HG02852 (cell line): ENCODE results near the gene MYRIP.
"Not testable (repeated sequence)": the region's sequence is repeated elsewhere in the genome, so short reads cannot be mapped to it uniquely, and the experiment has no call there.

ENCODE experiments used
- ATAC-seq: cut with Tn5 transposase; IDR thresholded peaks from one replicate; pipeline ENCODE4 v1.9.1; 2021; ENCODE audit warnings: mild to moderate bottlenecking, moderate library complexity; ENCODE audit not compliant: unreplicated experiment

Gene MYRIP

DNA sequence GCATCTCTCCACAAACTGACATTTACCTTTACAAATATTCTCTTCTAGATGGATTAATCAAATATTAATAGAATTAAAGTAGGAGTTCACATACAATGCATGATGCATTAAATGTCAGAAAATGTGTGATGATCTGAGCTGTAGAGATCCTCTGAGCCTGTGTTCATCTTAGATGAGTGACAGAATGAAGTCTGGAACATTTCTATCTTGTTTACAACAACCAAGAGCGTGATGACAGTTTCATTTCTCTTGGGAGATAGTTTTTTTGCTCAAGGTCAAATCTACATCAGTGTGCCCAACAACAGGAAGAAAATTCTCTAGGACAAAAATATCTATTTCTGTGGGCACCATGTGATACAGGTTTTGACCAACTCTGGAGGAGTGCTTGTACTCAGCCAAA, 211.9 kb downstream of the MYRIP start:
- ATAC-seq: no peak

DNA sequence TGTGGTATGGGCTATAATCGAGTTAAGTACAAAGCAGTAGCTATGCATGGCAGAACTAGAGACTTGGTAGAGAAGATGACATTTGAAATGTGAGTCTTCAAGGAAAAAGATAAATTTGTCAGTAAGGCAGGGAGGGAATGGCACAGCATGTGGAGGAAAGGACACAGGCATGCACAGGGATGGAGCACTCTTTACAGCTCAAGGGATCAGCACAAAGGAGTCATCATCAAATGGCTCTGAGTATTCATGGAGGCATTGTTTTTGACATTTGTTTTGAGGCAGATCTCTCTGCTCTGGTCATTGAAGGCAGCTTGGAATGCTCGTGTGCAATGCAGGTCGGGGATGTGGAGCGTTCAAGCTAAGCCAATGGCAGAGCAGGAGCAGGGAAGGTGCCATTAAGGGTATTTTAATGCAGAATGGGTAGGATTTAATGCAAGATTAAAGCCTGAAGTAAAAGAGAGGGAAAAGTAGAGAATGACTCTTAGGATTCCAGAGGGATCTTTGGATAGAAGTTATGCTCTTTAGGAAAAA, 213.0 kb downstream of the MYRIP start:
- ATAC-seq: no peak

GRCh38 chr3:40024526-40024925, 215.1 kb downstream of the MYRIP start:
- ATAC-seq: no peak

DNA sequence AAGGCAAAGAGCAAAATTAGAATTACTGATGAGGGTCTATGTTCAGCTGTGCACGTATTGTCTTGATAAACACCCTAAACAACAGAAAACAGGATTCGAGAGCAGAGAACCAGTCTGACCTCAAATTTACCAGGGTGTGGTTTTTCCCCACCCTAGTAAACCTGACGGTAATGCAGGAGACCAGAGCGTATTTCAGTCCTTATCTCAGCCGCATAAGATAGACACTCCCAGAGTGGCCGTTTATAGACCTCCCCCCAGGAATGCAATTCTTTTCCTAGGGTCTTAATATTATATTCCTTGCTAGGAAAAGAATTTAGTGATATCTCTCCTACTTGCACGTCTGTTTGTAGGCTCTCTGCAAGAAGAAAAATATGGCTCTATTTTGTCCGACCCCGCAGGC, 216.5 kb downstream of the MYRIP start:
- not testable (repeated sequence) for ATAC-seq

GRCh38 chr3:40035177-40035576, 225.8 kb downstream of the MYRIP start:
- no peak for ATAC-seq

DNA sequence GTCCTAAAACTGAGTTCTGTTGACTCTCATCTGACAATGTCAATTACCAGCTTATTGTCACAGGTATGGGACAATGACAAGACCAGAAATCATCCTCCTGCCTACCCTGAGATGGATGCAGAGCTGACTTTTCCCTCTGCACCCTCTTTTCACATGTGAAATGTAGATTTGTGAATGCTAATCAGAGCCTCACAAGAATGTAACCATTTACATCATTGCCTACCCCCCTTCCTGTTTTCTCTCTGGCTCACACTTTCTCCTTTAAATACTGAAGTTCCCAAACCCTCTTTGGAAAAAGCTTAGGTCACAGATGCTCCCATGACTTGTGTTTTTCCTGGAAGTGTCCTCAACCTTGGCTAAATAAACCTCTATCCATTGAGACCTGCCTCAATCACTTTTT, 228.2 kb downstream of the MYRIP start:
- no peak for ATAC-seq

GRCh38 chr3:40042752-40043443, 233.5 kb downstream of the MYRIP start:
- no peak for ATAC-seq

- no peak for ATAC-seq
These were observed 234.0 kb downstream of the MYRIP start for GRCh38 chr3:40043444-40043755.

DNA sequence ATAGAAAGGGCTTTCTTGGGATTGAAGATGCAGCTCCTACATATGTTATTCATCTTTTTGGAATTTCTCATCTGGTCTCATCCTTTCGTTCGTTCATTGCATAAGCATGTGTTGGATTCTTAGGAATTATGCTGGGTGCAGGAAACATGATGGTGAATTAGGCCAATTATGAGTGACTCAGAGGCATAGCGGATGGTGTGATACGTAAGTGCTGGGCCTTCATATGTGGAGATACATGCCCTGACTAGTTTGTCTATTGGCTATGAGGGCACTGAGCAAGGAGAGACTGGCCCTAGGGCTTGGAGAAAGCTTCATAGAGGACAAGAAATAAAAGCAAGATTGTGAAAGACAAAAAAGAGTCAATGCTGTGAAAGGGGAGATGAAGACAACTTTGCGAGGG, 235.1 kb downstream of the MYRIP start:
- no peak for ATAC-seq

DNA sequence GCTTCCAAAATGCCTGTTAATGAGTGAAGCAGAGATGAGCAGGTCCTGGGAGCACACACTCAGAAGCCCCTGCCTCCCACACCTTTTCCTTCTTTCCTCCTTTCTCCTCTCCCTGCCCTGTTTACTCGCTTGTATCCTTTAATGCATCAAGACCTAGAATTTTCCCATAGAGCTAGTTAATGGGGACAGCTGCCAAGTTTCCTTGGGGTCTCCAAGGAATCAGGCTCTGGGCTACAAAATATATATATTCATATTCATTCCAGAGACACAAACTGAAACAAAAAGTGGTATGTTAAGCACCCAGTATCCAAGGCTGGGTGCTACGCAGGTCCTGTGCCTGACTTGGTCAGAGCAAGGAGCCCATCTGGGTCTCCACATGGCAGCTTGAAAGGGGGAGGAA, 235.6 kb downstream of the MYRIP start:
- ATAC-seq: no peak

GRCh38 chr3:40046149-40046548, 236.7 kb downstream of the MYRIP start:
- ATAC-seq: no peak

GRCh38 chr3:40047406-40047805, 238.0 kb downstream of the MYRIP start:
- ATAC-seq: no peak

DNA sequence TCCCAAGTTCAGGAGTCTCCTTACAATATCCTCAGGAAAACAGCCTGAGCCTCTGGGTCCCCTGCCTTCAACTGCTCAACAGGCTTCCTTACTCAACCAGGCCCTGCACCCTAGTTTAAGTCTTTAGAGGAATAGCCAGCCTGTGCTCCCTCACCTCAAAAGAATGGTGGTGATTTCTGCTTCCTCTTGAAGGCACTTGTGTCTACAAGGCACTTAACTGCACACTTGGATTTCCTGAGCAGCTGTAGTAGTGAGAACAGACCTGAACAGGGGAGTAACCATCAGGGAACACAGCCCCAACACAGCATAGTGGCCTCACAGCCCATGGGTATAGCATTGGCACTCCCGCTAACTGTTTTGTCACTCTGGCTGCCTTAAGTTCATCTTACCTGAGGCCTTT, 244.3 kb downstream of the MYRIP start:
- ATAC-seq: no peak

DNA sequence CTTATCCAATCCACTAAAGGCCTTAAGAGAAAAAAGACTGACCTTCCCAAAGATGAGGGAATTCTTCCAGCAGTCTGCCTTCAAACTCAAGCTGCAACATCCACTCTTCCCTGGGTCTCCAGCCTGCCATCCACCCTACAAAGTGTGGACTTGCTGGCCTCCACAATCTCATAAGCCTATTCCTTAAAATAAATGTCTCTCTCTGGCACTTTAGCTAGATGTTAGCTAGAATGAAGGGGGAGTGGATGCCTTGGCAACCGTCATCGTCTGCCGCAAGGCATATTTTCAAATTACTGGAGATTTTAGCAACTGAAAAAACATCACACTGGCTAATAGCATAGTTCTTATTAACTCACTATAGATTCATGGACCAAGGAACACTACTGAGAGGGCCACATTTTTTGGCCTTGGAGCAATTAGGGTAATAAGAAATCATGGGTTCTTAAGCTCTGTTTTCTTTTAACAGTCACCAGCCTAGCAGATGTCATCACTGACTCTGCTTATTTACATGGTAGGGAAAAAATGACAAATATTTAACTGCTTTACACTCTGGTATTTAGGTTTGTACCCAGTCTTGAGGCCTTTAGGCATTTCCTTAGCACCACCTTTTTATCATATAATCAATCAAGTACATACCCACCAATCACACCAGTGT, 245.3 kb downstream of the MYRIP start:
- ATAC-seq: no peak

DNA sequence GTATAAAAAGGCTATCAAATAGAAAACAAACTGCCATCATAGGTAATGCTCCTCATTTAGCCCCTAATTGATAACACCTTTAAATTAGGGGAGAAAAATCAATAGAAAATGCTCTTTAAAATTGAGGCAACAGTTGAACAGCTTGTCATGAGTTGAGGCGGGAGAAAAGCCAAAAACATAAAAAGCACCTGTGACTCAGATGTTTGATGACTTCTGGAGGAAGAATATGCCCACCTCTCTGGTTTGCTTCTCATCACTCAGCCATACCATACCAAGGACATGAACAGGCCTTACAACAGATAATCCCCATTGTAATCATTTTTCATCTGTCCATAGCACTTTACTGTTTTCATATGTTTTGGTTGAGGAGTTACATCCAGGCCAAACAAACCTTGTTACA, 246.0 kb downstream of the MYRIP start:
- no peak for ATAC-seq

DNA sequence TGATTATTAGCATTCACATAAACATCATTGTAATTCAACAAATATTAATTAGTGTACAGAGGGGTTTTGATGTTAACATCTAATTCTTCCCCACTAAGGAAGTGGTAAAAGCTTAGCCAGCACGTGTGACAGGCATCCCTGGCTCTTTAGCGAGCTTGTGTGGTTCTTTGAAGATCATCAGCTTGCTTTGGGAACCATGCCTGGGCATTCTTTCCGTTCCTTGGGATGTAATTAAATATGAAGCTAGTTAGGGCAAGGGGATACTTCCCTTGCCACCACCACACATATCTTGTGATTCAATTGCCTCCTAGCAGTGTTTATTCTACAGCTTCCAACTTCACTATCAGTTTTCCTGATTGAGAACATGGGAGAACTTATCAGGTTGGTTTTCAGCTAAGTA, 246.5 kb downstream of the MYRIP start:
- no peak for ATAC-seq

DNA sequence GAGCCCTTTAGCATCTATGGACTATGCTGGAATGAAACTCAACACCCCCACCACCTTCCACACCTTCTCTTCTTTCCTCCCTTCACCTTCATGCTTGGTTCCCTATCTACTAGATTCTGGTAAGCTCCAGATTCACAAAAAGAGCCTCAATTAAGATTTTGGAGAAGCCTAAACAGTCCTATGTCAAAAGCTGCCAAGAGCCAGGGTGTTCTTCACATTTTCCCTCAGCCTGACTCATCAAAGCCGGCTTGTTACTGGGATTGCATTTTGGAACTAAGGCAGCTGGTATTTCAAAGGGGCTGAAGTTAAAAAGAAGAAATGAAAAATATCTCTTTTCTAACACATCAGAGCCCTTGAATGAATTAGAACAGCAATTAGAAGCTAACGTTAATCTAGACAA, 247.7 kb downstream of the MYRIP start:
- no peak for ATAC-seq

DNA sequence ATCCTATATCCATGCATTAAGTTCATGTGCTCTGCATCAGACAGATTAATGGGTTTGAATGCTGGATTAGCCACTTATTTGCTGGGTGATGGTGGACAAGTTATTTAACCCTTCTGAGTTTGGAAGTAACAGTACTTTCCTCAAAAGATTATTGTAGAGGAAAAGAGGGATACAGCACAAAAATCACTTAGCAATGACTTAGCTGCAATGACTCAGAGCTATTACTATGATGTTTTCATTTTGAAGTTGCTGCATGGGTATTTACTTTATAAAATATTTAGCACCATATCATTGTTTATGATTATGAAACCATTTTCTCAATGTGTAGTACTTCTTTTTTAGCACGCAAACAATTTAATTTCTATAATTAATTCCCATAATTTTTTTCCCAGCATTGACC, 248.4 kb downstream of the MYRIP start:
- ATAC-seq: no peak

- no peak for ATAC-seq
These were observed 259.2 kb downstream of the MYRIP start for GRCh38 chr3:40068636-40069035.

DNA sequence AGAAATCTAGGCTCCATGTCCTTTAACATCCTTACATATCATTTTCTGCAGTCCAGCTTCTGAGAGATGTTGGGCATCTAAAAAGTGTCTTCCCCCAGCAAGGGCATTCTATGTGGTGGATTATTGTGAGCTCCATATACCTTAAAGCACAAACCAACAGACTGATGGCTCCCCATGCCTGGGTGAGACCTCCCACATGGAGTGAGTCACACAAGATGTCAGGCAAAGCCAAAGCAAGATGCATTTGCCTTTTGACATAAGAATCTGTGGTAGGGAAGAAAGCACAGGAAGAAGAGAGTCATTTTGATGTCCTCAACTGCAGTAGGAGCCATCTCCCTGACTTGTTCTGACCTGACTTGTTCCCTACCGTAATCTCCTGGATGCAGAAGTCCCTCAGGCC, 261.4 kb downstream of the MYRIP start:
- ATAC-seq: no peak

DNA sequence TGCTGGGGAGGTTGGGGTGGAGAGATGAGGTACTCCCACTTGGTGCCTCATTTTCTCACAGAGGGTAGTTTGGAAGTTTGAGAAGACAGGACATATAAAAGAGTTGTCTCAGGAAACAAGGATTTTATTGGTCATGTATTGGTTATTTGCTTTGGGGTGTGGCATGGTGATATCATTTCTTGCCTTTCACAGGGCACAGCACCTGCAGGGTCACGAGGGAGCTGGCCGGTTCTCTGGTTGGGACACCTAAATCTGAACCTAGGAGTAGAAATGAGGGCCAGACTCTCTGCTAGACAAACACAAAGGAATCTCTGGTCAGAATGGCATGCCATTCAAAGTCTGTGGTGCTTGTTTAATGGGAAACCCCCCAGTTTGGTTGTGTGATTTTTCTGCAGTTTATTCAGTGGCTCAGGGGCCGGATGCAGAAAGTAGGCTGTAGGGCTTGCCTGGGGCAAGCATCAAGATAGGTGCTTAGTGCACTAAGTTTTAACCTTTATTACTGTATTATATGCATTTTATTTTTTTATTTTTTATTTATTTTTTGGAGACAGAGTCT, 262.4 kb downstream of the MYRIP start:
- no peak for ATAC-seq

DNA sequence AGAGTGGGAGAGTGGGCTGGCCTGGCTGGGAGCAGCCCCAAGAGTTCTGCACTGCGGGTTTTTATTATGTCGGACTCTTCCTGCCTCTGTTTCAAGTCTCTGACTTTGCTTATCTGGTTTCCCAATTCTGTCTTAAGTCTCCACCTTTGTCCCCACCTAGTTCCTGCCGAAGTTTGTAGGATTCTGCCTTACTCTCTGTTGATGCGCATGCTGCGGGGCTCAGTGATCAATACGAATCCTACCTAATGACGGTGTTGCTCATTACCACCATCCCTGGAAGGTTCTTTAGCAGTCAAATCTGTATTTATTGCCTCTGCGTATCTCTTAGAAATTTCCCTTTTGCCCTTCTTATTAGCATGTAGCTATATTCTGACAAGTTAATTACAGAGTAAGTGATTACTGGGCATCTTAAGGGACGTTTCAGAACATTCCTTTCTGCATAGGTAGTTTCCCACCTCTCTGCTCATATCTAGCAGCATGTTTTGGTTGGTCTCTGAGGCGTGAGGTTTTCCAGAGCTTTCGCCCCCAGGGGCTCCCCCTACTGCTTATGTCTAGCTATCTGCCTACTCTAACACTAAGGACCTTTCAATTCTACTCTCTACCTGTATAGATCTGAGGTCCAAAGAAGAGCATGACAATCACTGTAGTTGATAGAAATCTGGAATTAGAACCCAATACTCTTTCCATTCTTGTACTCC, 264.1 kb downstream of the MYRIP start:
- no peak for ATAC-seq
